ENCODE results near the gene MIDN. TPM values are rescaled to one million over a fixed set of nuclear protein-coding genes. Genes with fewer than 3 reads are reported as not detected.
A peak's percentile ranks its signal among the peaks of the same experiment; 100 is the strongest.

MIDN gene
- total RNA-seq, 1 donor from 2014 or later: 193 TPM

- H3K4me3 Mint-ChIP-seq (ENCODE audit: low read depth): no peak overlapping the region
- no peak for DNase-seq (ENCODE audit: low spot score, unreplicated experiment)
- no peak overlapping the region for H3K27ac Mint-ChIP-seq
- no peaks in the 10 kb centered on the region for H3K9me3 Mint-ChIP-seq (ENCODE audit: low read depth)
- H3K27me3 Mint-ChIP-seq: peaks cover 2% of the 10 kb centered on the region
- no peak for TF ChIP-seq CTCF (IDR thresholded peaks at IDR 0.05; ENCODE audit: unreplicated experiment)
- peaks cover 11% of the 10 kb centered on the region for H3K4me1 Mint-ChIP-seq (ENCODE audit: low read depth)
- peaks cover 2% of the 10 kb centered on the region for H3K36me3 Mint-ChIP-seq (ENCODE audit: insufficient read depth)
Observed at GRCh38 chr19:1283207-1283916, 35.0 kb downstream of the MIDN start.

GRCh38 chr19:1283917-1284292, 35.5 kb downstream of the MIDN start:
- Mint-ChIP-seq H3K4me3 (ENCODE audit: low read depth) (peak overlapping the region; percentile 66), H3K9me3 (ENCODE audit: low read depth) (no peaks in the 10 kb centered on the region), H3K36me3 (ENCODE audit: insufficient read depth) (peaks cover 2% of the 10 kb centered on the region), H3K27ac (no peak overlapping the region), H3K27me3 (peaks cover 2% of the 10 kb centered on the region), H3K4me1 (ENCODE audit: low read depth) (peaks cover 11% of the 10 kb centered on the region)
- DNase-seq (ENCODE audit: low spot score, unreplicated experiment): no peak
- TF ChIP-seq CTCF (IDR thresholded peaks at IDR 0.05; ENCODE audit: unreplicated experiment): no peak

GRCh38 chr19:1284293-1284978, 36.1 kb downstream of the MIDN start:
- Mint-ChIP-seq H3K4me1 (ENCODE audit: low read depth) (peaks cover 11% of the 10 kb centered on the region), H3K9me3 (ENCODE audit: low read depth) (no peaks in the 10 kb centered on the region), H3K4me3 (ENCODE audit: low read depth) (peak overlapping the region; percentile 73), H3K36me3 (ENCODE audit: insufficient read depth) (peaks cover 2% of the 10 kb centered on the region), H3K27me3 (peaks cover 2% of the 10 kb centered on the region), H3K27ac (peak overlapping the region; percentile 56)
- no peak for DNase-seq (ENCODE audit: low spot score, unreplicated experiment)
- TF ChIP-seq CTCF (IDR thresholded peaks at IDR 0.05; ENCODE audit: unreplicated experiment): no peak

- DNase-seq (ENCODE audit: low spot score, unreplicated experiment): no peak
- peaks cover 10% of the 10 kb centered on the region for H3K4me1 Mint-ChIP-seq (ENCODE audit: low read depth)
- no peaks in the 10 kb centered on the region for H3K9me3 Mint-ChIP-seq (ENCODE audit: low read depth)
- no peak for TF ChIP-seq CTCF (IDR thresholded peaks at IDR 0.05; ENCODE audit: unreplicated experiment)
- H3K4me3 Mint-ChIP-seq (ENCODE audit: low read depth): peak overlapping the region; percentile 73
- no peaks in the 10 kb centered on the region for H3K36me3 Mint-ChIP-seq (ENCODE audit: insufficient read depth)
- H3K27ac Mint-ChIP-seq: peak overlapping the region; percentile 80
- H3K27me3 Mint-ChIP-seq: peaks cover 2% of the 10 kb centered on the region
Observed at GRCh38 chr19:1284979-1285736, 36.8 kb downstream of the MIDN start.

- Mint-ChIP-seq H3K27me3 (peaks cover 2% of the 10 kb centered on the region), H3K27ac (peak within 1 kb of the TSS; percentile 80), H3K9me3 (ENCODE audit: low read depth) (no peaks in the 10 kb centered on the region), H3K4me1 (ENCODE audit: low read depth) (peaks cover 10% of the 10 kb centered on the region), H3K36me3 (ENCODE audit: insufficient read depth) (no peaks in the 10 kb centered on the region), H3K4me3 (ENCODE audit: low read depth) (peak within 1 kb of the TSS; percentile 81)
- TF ChIP-seq CTCF (IDR thresholded peaks at IDR 0.05; ENCODE audit: unreplicated experiment): no peak
- no peak for DNase-seq (ENCODE audit: low spot score, unreplicated experiment)
Observed at GRCh38 chr19:1285737-1286360, 37.5 kb downstream of the MIDN start, which contains the start of gene EFNA2. EFNA2 (plus strand) TSS chr19:1285873; CDS start chr19:1286169, 296 bp downstream.

All from progenitor cell of endocrine pancreas (in vitro differentiated cells).